SK-N-MC (cell line): ENCODE measurements around the gene GALNT13.

Experiments
- EZH2 ChIP-seq: fragments of 200-600 bp; sonication (generic); IDR thresholded peaks from one replicate; pipeline ENCODE4 v1.6.1; 2017; ENCODE audit warnings: antibody characterized with exemption
- POLR2AphosphoS5 ChIP-seq: IDR thresholded peaks from 2 replicates; pipeline ENCODE4 v1.6.1; 2012; ENCODE audit warnings: mild to moderate bottlenecking, low read depth, low read length, borderline replicate concordance

DNA sequence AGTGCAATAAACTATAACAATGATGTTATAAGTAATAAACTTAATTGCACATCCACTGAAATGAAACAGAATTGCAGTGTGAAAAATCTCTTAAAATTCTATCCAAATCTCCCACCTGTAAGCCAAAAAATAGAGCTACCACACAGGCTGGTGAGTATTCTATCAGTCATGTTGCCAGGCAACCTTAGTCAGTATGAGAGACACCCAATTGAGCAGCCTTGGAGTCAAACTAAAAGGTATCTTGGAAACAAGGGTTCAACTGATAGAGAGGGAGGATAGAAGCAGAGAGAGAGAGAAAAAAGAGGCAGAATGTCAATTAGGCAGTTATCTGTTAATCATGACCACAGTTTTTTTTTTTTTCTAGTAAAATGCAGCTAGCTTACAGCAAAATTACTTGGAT, 45.8 kb downstream of the GALNT13 start:
- TF ChIP-seq EZH2 (no peak), POLR2AphosphoS5 (no peak)
